ENCODE measurements around the gene KRTAP2-1. TPM values are rescaled to one million over a fixed set of nuclear protein-coding genes. Genes with fewer than 3 reads are reported as not detected.

Gene KRTAP2-1
- total RNA-seq, 2 experiments from 2014 or later = not detected

- no peak for DNase-seq (ENCODE audit: low spot score)
- CTCF ChIA-PET (ENCODE audit: unreplicated experiment) = no interaction called here
These were observed 37.8 kb downstream of the KRTAP2-1 start for GRCh38 chr17:41009301-41009760.

GRCh38 chr17:41008811-41009210 is 38.3 kb downstream of the KRTAP2-1 start, which contains the start of gene KRTAP3-1:
Gene KRTAP3-1, minus strand, starts transcription at chr17:41009128. Its CDS starts 54 bp downstream, at chr17:41009074.
- no peaks in the 10 kb centered on the region for H3K4me1 ChIP-seq (ENCODE audit: insufficient read depth, low read length, poor library complexity, severe bottlenecking)
- H3K79me2 ChIP-seq (ENCODE audit: insufficient read depth, low read depth, low read length) = no peaks in the 10 kb centered on the region
- TF ChIP-seq CTCF (conservative IDR thresholded peaks at IDR 0.05; ENCODE audit: low read length) (no peak), EZH2phosphoT487 (IDR thresholded peaks at IDR 0.05; ENCODE audit: borderline replicate concordance, low read depth, low read length) (no peak)
- ChIA-PET POLR2A (no interaction called here), CTCF (ENCODE audit: unreplicated experiment) (no interaction called here)
- no peaks in the 10 kb centered on the region for H3K9me2 ChIP-seq (ENCODE audit: insufficient read depth, low read length)
- H4K20me1 ChIP-seq (ENCODE audit: insufficient read depth, low read length) = no peaks in the 10 kb centered on the region
- no peak for DNase-seq (ENCODE audit: low spot score)
- no TSS peak for BruUV-seq (replicated peaks)
- H3K27ac ChIP-seq (ENCODE audit: low read depth, low read length, poor library complexity, severe bottlenecking) = no peak within 1 kb of the TSS
- H3K36me3 ChIP-seq (ENCODE audit: insufficient read depth, low read length) = no peaks in the 10 kb centered on the region
- H2AFZ ChIP-seq (ENCODE audit: low read length) = no peak within 1 kb of the TSS
- H3K4me3 ChIP-seq (ENCODE audit: low read depth, low read length, poor library complexity, severe bottlenecking) = no peak within 1 kb of the TSS
- intact Hi-C loops (cut with micrococcal nuclease; ENCODE audit: unreplicated experiment) = no loop called here
- no peak within 1 kb of the TSS for H3K4me2 ChIP-seq (ENCODE audit: low read length)
- no peaks in the 10 kb centered on the region for H3K9me3 ChIP-seq (ENCODE audit: low read length)

More at GRCh38 chr17:41009301-41009760, 37.8 kb downstream of the KRTAP2-1 start:
- no peaks in the 10 kb centered on the region for H3K9me2 ChIP-seq (ENCODE audit: insufficient read depth, low read length)
- H4K20me1 ChIP-seq (ENCODE audit: insufficient read depth, low read length) = no peaks in the 10 kb centered on the region
- POLR2A ChIA-PET = no interaction called here
- no peaks in the 10 kb centered on the region for H3K9me3 ChIP-seq (ENCODE audit: low read length)
- H3K36me3 ChIP-seq (ENCODE audit: insufficient read depth, low read length) = no peaks in the 10 kb centered on the region
- H3K27ac ChIP-seq (ENCODE audit: low read depth, low read length, poor library complexity, severe bottlenecking) = no peak overlapping the region
- H3K4me1 ChIP-seq (ENCODE audit: insufficient read depth, low read length, poor library complexity, severe bottlenecking) = no peaks in the 10 kb centered on the region
- TF ChIP-seq CTCF (conservative IDR thresholded peaks at IDR 0.05; ENCODE audit: low read length) (no peak), EZH2phosphoT487 (IDR thresholded peaks at IDR 0.05; ENCODE audit: borderline replicate concordance, low read depth, low read length) (no peak)
- no peak overlapping the region for H3K4me3 ChIP-seq (ENCODE audit: low read depth, low read length, poor library complexity, severe bottlenecking)
- no peak overlapping the region for H2AFZ ChIP-seq (ENCODE audit: low read length)
- intact Hi-C loops (cut with micrococcal nuclease; ENCODE audit: unreplicated experiment) = no loop called here
- no peaks in the 10 kb centered on the region for H3K79me2 ChIP-seq (ENCODE audit: insufficient read depth, low read depth, low read length)
- no TSS peak for BruUV-seq (replicated peaks)
- no peak overlapping the region for H3K4me2 ChIP-seq (ENCODE audit: low read length)

- Histone ChIP-seq H3K9me3 (ENCODE audit: low read length) (no peaks in the 10 kb centered on the region), H3K4me2 (ENCODE audit: low read length) (no peak overlapping the region), H3K9me2 (ENCODE audit: insufficient read depth, low read length) (no peaks in the 10 kb centered on the region), H3K4me1 (ENCODE audit: insufficient read depth, low read length, poor library complexity, severe bottlenecking) (no peaks in the 10 kb centered on the region), H4K20me1 (ENCODE audit: insufficient read depth, low read length) (no peaks in the 10 kb centered on the region), H3K27ac (ENCODE audit: low read depth, low read length, poor library complexity, severe bottlenecking) (no peak overlapping the region), H3K36me3 (ENCODE audit: insufficient read depth, low read length) (no peaks in the 10 kb centered on the region), H3K4me3 (ENCODE audit: low read depth, low read length, poor library complexity, severe bottlenecking) (no peak overlapping the region), H2AFZ (ENCODE audit: low read length) (no peak overlapping the region), H3K79me2 (ENCODE audit: insufficient read depth, low read depth, low read length) (no peaks in the 10 kb centered on the region)
- intact Hi-C loops (cut with micrococcal nuclease; ENCODE audit: unreplicated experiment) = no loop called here
- DNase-seq (ENCODE audit: low spot score) = no peak
- BruUV-seq (replicated peaks) = no TSS peak
- ChIA-PET CTCF (ENCODE audit: unreplicated experiment) (no interaction called here), POLR2A (no interaction called here)
- TF ChIP-seq CTCF (conservative IDR thresholded peaks at IDR 0.05; ENCODE audit: low read length) (no peak), EZH2phosphoT487 (IDR thresholded peaks at IDR 0.05; ENCODE audit: borderline replicate concordance, low read depth, low read length) (no peak)
These were observed 42.7 kb downstream of the KRTAP2-1 start for GRCh38 chr17:41004397-41004796.
